ENCODE measurements around the gene ABCA2. TPM values are rescaled to one million over a fixed set of nuclear protein-coding genes. Genes with fewer than 3 reads are reported as not detected.

ABCA2 gene
- total RNA-seq, 1 donor from 2014 or later: 55.1 TPM

DNA sequence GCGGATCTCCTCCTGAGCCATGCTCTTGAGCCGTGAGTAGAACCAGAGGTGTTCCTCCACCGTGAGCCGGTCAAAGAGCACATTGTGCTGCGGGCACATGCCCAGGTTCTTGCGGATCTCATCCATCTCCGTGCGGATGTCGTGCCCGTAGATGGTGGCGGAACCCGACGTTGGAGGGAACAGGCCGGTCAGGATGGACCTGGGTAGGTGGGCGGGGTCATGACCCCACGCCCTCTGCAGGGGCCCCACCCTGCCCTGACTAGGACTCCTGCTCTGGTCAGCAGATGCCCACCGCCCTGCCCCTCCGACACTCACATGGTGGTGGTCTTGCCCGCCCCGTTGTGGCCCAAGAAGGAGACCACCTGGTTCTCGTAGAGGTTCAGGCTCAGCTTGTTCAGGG is 12.1 kb downstream of the ABCA2 start:
- TF ChIP-seq CTCF (IDR thresholded peaks at IDR 0.05): no peak
- peaks cover 5% of the 10 kb centered on the region for H3K36me3 Mint-ChIP-seq (ENCODE audit: unreplicated experiment)
- H3K27ac Mint-ChIP-seq (ENCODE audit: unreplicated experiment): no peak overlapping the region
- H3K4me1 Mint-ChIP-seq (ENCODE audit: unreplicated experiment): no peaks in the 10 kb centered on the region
- H3K9me3 Mint-ChIP-seq (ENCODE audit: unreplicated experiment): no peaks in the 10 kb centered on the region
- H3K27me3 Mint-ChIP-seq (ENCODE audit: unreplicated experiment): no peaks in the 10 kb centered on the region
- no peak overlapping the region for H3K4me3 Mint-ChIP-seq (ENCODE audit: unreplicated experiment)
- no peak for DNase-seq (ENCODE audit: extremely low spot score, unreplicated experiment)

- H3K36me3 Mint-ChIP-seq (ENCODE audit: unreplicated experiment): peaks cover 5% of the 10 kb centered on the region
- H3K4me3 Mint-ChIP-seq (ENCODE audit: unreplicated experiment): no peak overlapping the region
- no peak for DNase-seq (ENCODE audit: extremely low spot score, unreplicated experiment)
- H3K27me3 Mint-ChIP-seq (ENCODE audit: unreplicated experiment): no peaks in the 10 kb centered on the region
- H3K4me1 Mint-ChIP-seq (ENCODE audit: unreplicated experiment): no peaks in the 10 kb centered on the region
- no peak for TF ChIP-seq CTCF (IDR thresholded peaks at IDR 0.05)
- no peaks in the 10 kb centered on the region for H3K9me3 Mint-ChIP-seq (ENCODE audit: unreplicated experiment)
- H3K27ac Mint-ChIP-seq (ENCODE audit: unreplicated experiment): no peak overlapping the region
These were observed 12.5 kb downstream of the ABCA2 start for GRCh38 chr9:137015540-137015930.

- no peaks in the 10 kb centered on the region for H3K9me3 Mint-ChIP-seq (ENCODE audit: unreplicated experiment)
- peaks cover 5% of the 10 kb centered on the region for H3K36me3 Mint-ChIP-seq (ENCODE audit: unreplicated experiment)
- no peaks in the 10 kb centered on the region for H3K27me3 Mint-ChIP-seq (ENCODE audit: unreplicated experiment)
- no peak for DNase-seq (ENCODE audit: extremely low spot score, unreplicated experiment)
- no peak for TF ChIP-seq CTCF (IDR thresholded peaks at IDR 0.05)
- H3K4me3 Mint-ChIP-seq (ENCODE audit: unreplicated experiment): no peak overlapping the region
- no peak overlapping the region for H3K27ac Mint-ChIP-seq (ENCODE audit: unreplicated experiment)
- H3K4me1 Mint-ChIP-seq (ENCODE audit: unreplicated experiment): no peaks in the 10 kb centered on the region
These were observed 13.1 kb downstream of the ABCA2 start for GRCh38 chr9:137014776-137015539.

DNA sequence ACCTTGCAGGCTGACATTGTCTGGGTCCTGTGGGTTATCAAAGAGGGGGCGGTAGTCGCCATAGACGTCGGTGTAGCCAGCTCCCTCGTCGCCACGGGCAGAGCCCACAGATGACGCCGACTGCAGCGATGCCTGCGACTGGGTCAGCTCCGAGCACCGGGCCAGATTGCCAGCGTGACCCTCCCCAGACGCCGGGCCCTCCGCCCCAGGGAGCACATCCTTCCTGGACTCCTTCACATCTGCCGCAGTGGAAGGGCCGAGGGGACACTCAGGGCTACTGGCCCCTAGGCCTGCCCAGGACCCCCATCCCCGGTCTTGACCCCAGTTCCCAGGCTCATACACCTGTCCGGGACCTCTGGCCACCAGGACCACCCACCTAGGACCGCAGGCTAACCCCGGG is 13.9 kb downstream of the ABCA2 start:
- Mint-ChIP-seq H3K36me3 (ENCODE audit: unreplicated experiment) (peaks cover 3% of the 10 kb centered on the region), H3K27ac (ENCODE audit: unreplicated experiment) (no peak overlapping the region), H3K9me3 (ENCODE audit: unreplicated experiment) (no peaks in the 10 kb centered on the region), H3K4me1 (ENCODE audit: unreplicated experiment) (no peaks in the 10 kb centered on the region), H3K4me3 (ENCODE audit: unreplicated experiment) (no peak overlapping the region), H3K27me3 (ENCODE audit: unreplicated experiment) (no peaks in the 10 kb centered on the region)
- no peak for DNase-seq (ENCODE audit: extremely low spot score, unreplicated experiment)
- TF ChIP-seq CTCF (IDR thresholded peaks at IDR 0.05): no peak

DNA sequence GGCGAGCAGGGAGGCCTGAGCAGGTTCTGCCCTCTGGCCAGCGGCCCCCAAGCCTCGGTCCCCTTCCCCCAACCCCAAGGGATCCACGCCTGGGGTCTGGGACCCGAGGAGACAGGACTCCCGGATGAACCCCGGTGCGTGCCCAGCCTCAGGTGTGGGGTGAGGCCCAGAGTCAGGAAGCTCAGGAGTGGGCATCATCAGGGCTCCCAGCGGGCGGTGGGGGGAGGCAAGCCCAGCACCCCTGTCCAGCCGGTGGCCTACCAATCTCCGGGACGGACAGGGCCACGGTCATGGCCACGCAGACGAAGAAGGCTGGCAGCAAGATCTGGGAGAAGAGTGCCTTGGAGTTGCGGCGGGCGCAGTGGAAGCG is 14.5 kb downstream of the ABCA2 start:
- no peaks in the 10 kb centered on the region for H3K4me1 Mint-ChIP-seq (ENCODE audit: unreplicated experiment)
- no peaks in the 10 kb centered on the region for H3K27me3 Mint-ChIP-seq (ENCODE audit: unreplicated experiment)
- H3K36me3 Mint-ChIP-seq (ENCODE audit: unreplicated experiment): peaks cover 3% of the 10 kb centered on the region
- H3K4me3 Mint-ChIP-seq (ENCODE audit: unreplicated experiment): no peak overlapping the region
- H3K27ac Mint-ChIP-seq (ENCODE audit: unreplicated experiment): no peak overlapping the region
- no peak for DNase-seq (ENCODE audit: extremely low spot score, unreplicated experiment)
- H3K9me3 Mint-ChIP-seq (ENCODE audit: unreplicated experiment): no peaks in the 10 kb centered on the region
- no peak for TF ChIP-seq CTCF (IDR thresholded peaks at IDR 0.05)

Data from osteocyte (in vitro differentiated cells).